HG03460 (cell line): ENCODE data around the gene DLGAP4.

ENCODE experiments used
- ATAC-seq: cut with Tn5 transposase; IDR thresholded peaks from one replicate; pipeline ENCODE4 v1.9.1; 2021; ENCODE audit not compliant: unreplicated experiment

DLGAP4 gene

GRCh38 chr20:36305602-36306551 is at the start of gene DLGAP4:
Gene DLGAP4 (plus strand): TSS chr20:36306339. CDS start chr20:36431718, 125,379 bp downstream.
- no peak for ATAC-seq

- ATAC-seq, result no peak
These were observed 46.7 kb upstream of the DLGAP4 start for GRCh38 chr20:36259177-36260061.

GRCh38 chr20:36260316-36260715 is 45.8 kb upstream of the DLGAP4 start:
- ATAC-seq, result no peak

- no peak for ATAC-seq
These were observed 44.6 kb upstream of the DLGAP4 start for GRCh38 chr20:36261389-36262105.

GRCh38 chr20:36262440-36262839 is 43.7 kb upstream of the DLGAP4 start:
- ATAC-seq, result no peak

GRCh38 chr20:36264426-36265246 is 41.5 kb upstream of the DLGAP4 start:
- ATAC-seq, result no peak

- no peak for ATAC-seq
These were observed 40.0 kb upstream of the DLGAP4 start for GRCh38 chr20:36266189-36266588.

GRCh38 chr20:36267605-36268381 is 38.3 kb upstream of the DLGAP4 start:
- ATAC-seq, result no peak

GRCh38 chr20:36268440-36269342 is 37.4 kb upstream of the DLGAP4 start:
- no peak for ATAC-seq

- no peak for ATAC-seq
These were observed 36.6 kb upstream of the DLGAP4 start for GRCh38 chr20:36269507-36269906.

- ATAC-seq, result no peak
These were observed 35.1 kb upstream of the DLGAP4 start for GRCh38 chr20:36270744-36271638.

GRCh38 chr20:36271639-36272546 is 34.2 kb upstream of the DLGAP4 start:
- ATAC-seq, result no peak

- ATAC-seq, result no peak
These were observed 33.5 kb upstream of the DLGAP4 start for GRCh38 chr20:36272547-36273220.

GRCh38 chr20:36273414-36274180 is 32.5 kb upstream of the DLGAP4 start:
- no peak for ATAC-seq
